ENCODE data around the gene TXNRD3. TPM values are rescaled to one million over a fixed set of nuclear protein-coding genes. Genes with fewer than 3 reads are reported as not detected.

Gene TXNRD3
- total RNA-seq, 2 donors from 2014 or later = 7.4 to 8.3 TPM

DNA sequence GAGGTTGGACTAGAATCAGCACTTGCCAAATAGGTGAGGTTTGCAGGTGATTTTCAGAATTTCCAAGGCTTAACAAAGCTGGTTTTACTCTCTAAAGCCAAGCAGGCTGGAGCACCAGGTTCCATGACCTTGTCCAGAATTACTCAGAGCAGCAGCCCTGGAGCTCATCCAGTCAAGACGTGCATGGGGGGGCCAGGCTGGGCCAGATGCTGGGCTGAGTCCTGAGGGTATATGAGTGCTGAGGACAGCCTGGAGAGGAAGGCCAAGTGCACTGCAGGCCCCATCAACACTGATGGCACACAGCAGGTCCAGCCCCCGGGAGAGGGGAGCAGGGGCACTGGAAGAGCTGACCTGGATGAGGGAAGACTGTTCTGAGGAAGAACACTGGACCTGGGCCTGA, 3.0 kb upstream of the TXNRD3 start:
- Histone ChIP-seq H3K4me3 (no peak overlapping the region), H3K4me1 (ENCODE audit: control insufficient read depth in 1 of 2, low read depth in 2 of 2) (peaks cover 0 to 4% of the 10 kb centered on the region in 2 donors), H3K9me3 (no peaks in the 10 kb centered on the region), H3K27ac (no peak overlapping the region), H3K27me3 (replicated peaks; ENCODE audit: insufficient read depth) (no peaks in the 10 kb centered on the region), H3K36me3 (no peaks in the 10 kb centered on the region)
- ATAC-seq (ENCODE audit: insufficient number of reproducible peaks, low FRiP score, low read depth) (no peak), DNase-seq (ENCODE audit: low spot score) (no peak)
- no peak for TF ChIP-seq CTCF (IDR thresholded peaks at IDR 0.05)

GRCh38 chr3:126656371-126657134, 1.6 kb upstream of the TXNRD3 start:
- no peaks in the 10 kb centered on the region for H3K36me3 ChIP-seq
- H3K27ac ChIP-seq = no peak overlapping the region
- peaks cover 0 to 4% of the 10 kb centered on the region in 2 donors for H3K4me1 ChIP-seq (ENCODE audit: control insufficient read depth in 1 of 2, low read depth in 2 of 2)
- TF ChIP-seq CTCF (IDR thresholded peaks at IDR 0.05) = no peak
- ATAC-seq (ENCODE audit: insufficient number of reproducible peaks, low FRiP score, low read depth) (no peak), DNase-seq (ENCODE audit: low spot score) (no peak)
- no peaks in the 10 kb centered on the region for H3K9me3 ChIP-seq
- H3K4me3 ChIP-seq = no peak overlapping the region
- no peaks in the 10 kb centered on the region for H3K27me3 ChIP-seq (replicated peaks; ENCODE audit: insufficient read depth)

GRCh38 chr3:126655887-126656286, 963 bp upstream of the TXNRD3 start:
- ATAC-seq (ENCODE audit: insufficient number of reproducible peaks, low FRiP score, low read depth) (no peak), DNase-seq (ENCODE audit: low spot score) (no peak)
- Histone ChIP-seq H3K27me3 (replicated peaks; ENCODE audit: insufficient read depth) (no peaks in the 10 kb centered on the region), H3K36me3 (no peaks in the 10 kb centered on the region), H3K9me3 (no peaks in the 10 kb centered on the region), H3K27ac (no peak overlapping the region), H3K4me1 (ENCODE audit: control insufficient read depth in 1 of 2, low read depth in 2 of 2) (peaks cover 0 to 4% of the 10 kb centered on the region in 2 donors), H3K4me3 (no peak overlapping the region)
- no peak for TF ChIP-seq CTCF (IDR thresholded peaks at IDR 0.05)

- Histone ChIP-seq H3K9me3 (no peaks in the 10 kb centered on the region), H3K27me3 (replicated peaks; ENCODE audit: insufficient read depth) (no peaks in the 10 kb centered on the region), H3K4me1 (ENCODE audit: control insufficient read depth in 1 of 2, low read depth in 2 of 2) (peaks cover 0 to 4% of the 10 kb centered on the region in 2 donors), H3K4me3 (no peak overlapping the region), H3K27ac (no peak overlapping the region), H3K36me3 (no peaks in the 10 kb centered on the region)
- no peak for TF ChIP-seq CTCF (IDR thresholded peaks at IDR 0.05)
- DNase-seq (ENCODE audit: low spot score) = no peak
- no peak for ATAC-seq (ENCODE audit: insufficient number of reproducible peaks, low FRiP score, low read depth)
Measured at GRCh38 chr3:126649556-126650092, 5.3 kb downstream of the TXNRD3 start.

DNA sequence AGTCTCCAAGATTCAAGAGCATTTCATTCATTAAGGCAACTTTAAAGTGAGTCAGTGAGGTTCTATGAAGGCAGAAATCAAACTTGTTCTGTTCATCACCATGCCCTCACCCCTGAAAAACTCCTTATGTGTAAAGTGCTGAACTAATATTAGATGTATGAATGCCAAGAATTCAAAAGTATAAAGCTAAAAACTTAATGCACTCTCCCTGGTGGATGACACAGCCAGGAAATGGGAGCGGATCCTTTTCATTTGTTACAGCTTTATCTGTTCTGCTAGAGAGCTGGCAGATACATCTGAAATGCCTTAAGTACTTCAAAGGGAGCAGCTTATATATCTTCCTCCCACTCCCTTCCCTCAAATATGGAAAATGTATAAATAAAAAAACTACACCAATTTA, 8.2 kb downstream of the TXNRD3 start:
- Histone ChIP-seq H3K27ac (no peak overlapping the region), H3K36me3 (peaks cover 4% of the 10 kb centered on the region), H3K9me3 (no peaks in the 10 kb centered on the region), H3K4me1 (ENCODE audit: control insufficient read depth in 1 of 2, low read depth in 2 of 2) (no peaks in the 10 kb centered on the region), H3K27me3 (replicated peaks; ENCODE audit: insufficient read depth) (no peaks in the 10 kb centered on the region), H3K4me3 (no peak overlapping the region)
- no peak for ATAC-seq (ENCODE audit: insufficient number of reproducible peaks, low FRiP score, low read depth)
- TF ChIP-seq CTCF (IDR thresholded peaks at IDR 0.05) = no peak
- DNase-seq (ENCODE audit: low spot score) = no peak
